HepG2 (cell line): ENCODE measurements around the gene GPC2. TPM values are rescaled to one million over a fixed set of nuclear protein-coding genes. Genes with fewer than 3 reads are reported as not detected.

Experiments used
- CREB1 ChIP-seq, 2 experiments: fragments of 450-650 bp in 1 of 2; IDR thresholded peaks; 2 replicates each; pipeline ENCODE4 v1.6.1; 2016 to 2017; ENCODE audit warnings: control low read depth in 1 of 2, mild to moderate bottlenecking in 1 of 2, missing compliant biosample characterization in 1 of 2, missing genetic modification characterization in 1 of 2
- FOXK2 ChIP-seq: fragments of 450-650 bp; IDR thresholded peaks from 2 replicates; pipeline ENCODE4 v1.6.1; 2016
- GTF3A ChIP-seq: sonication (generic); formaldehyde crosslinking; conservative IDR thresholded peaks from 2 replicates; pipeline ENCODE4 v1.4.0; 2020; ENCODE audit warnings: mild to moderate bottlenecking, missing genetic modification reagents
- SCMH1 ChIP-seq: sonication (generic); formaldehyde crosslinking; IDR thresholded peaks from 2 replicates; pipeline ENCODE4 v1.9.0; 2021; ENCODE audit warnings: missing genetic modification reagents, mild to moderate bottlenecking, borderline replicate concordance
- ZNF674 ChIP-seq: sonication (generic); formaldehyde crosslinking; IDR thresholded peaks from 2 replicates; pipeline ENCODE4 v1.5.0; 2020; ENCODE audit warnings: low read depth, mild to moderate bottlenecking, missing genetic modification reagents
- polyA plus RNA-seq, 8 experiments: library from polyadenylated mRNA; depleted of rRNA in 3 of 8; stranded (reverse) in 7 of 8; unstranded in 1 of 8; fragments of >200 nt; fragmentation: Illumina TruSeq in 4 of 8; extraction: Trizol in 4 of 8; gene quantifications; 2 replicates each; pipeline versions ENCODE4 v1.2.1 to v1.2.3, GENCODE V29; 2011 to 2016; ENCODE audit warnings: low read depth in 4 of 8, missing spikeins in 1 of 8, mixed read lengths in 1 of 8; ENCODE audit not compliant: insufficient read depth in 1 of 8
- total RNA-seq, 5 experiments: library from RNA; depleted of rRNA; stranded (reverse); fragments of >200 nt; fragmentation: Illumina TruSeq; extraction: Trizol; gene quantifications; 2 replicates each; pipeline ENCODE4 v1.2.3, GENCODE V29; 2016; ENCODE audit warnings: low read depth in 1 of 5
- TF ChIP-seq, protein P1 (sequence below): sonication (generic); formaldehyde crosslinking; IDR thresholded peaks from one replicate; pipeline ENCODE4 v1.5.1; 2020; ENCODE audit warnings: mild to moderate bottlenecking, missing genetic modification reagents; ENCODE audit errors: not compliant biosample characterization
- TF ChIP-seq, protein P2 (sequence below): sonication (generic); formaldehyde crosslinking; IDR thresholded peaks from 2 replicates; pipeline ENCODE4 v1.4.0; 2020; ENCODE audit warnings: mild to moderate bottlenecking, low read depth, missing genetic modification reagents
- TF ChIP-seq, protein P3 (sequence below): sonication (generic); formaldehyde crosslinking; IDR thresholded peaks from 2 replicates; pipeline ENCODE4 v1.5.0; 2020; ENCODE audit warnings: missing genetic modification reagents
- TF ChIP-seq, protein P4 (sequence below), 2 experiments: sonication (generic) in 1 of 2; formaldehyde crosslinking in 1 of 2; IDR thresholded peaks; 2 replicates each; pipeline versions ENCODE4 v1.6.1 to v1.9.0; 2014 to 2022; ENCODE audit warnings: antibody characterized with exemption in 1 of 2, borderline replicate concordance in 1 of 2, inconsistent platforms in 1 of 2, low read depth in 1 of 2, missing genetic modification reagents in 1 of 2

The GPC2 gene
- total and polyA plus RNA-seq, 2 of the 13 experiments (the other 11 are each of a cell fraction or from before 2014, with no cell fraction given), result 0.64 to 0.78 TPM

DNA sequence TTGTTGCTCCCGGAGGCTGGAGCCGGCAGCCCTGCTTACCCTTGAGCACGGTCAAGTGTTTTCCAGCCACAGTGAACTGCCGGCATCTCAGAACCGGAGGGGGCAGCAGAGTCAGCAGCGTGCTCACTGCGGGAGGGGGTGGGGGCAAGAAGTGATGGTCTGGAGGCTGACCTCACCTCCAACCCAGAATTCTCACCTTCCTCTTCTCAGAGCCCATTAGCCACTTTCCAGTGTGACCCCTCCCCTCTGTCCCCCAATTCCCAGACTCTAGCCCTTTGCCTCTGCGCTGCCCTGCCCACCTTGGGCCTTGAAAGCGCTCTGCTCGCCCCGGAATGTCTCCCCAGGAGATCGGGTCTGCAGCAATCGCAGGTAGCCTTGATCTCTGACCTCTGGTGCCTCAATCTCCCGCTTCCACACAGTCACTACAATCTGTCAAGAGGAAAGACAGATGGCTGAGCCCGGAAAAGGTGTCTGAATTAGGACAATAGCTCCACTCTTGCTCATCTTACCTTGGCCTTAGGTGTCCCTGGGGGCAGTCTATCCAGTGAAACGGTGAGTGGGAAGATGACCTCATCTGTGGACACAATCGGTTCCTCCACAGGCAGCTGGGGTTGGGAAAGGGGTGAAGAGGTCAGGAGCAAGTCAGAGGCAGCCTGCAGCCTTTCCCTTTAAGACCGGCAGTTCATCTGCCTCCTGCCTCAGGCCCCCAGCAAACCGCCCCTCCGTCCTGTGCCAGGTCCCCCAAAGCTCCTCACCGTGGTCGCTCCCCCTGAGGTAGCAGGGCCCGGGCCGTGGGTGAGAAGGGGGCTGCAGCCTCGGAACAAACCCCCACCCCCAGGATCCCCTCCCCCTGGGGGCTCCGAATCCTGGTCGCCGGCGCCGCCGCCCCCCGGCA, 19.6 kb downstream of the GPC2 start (continued):
- TF ChIP-seq, protein P1, sequence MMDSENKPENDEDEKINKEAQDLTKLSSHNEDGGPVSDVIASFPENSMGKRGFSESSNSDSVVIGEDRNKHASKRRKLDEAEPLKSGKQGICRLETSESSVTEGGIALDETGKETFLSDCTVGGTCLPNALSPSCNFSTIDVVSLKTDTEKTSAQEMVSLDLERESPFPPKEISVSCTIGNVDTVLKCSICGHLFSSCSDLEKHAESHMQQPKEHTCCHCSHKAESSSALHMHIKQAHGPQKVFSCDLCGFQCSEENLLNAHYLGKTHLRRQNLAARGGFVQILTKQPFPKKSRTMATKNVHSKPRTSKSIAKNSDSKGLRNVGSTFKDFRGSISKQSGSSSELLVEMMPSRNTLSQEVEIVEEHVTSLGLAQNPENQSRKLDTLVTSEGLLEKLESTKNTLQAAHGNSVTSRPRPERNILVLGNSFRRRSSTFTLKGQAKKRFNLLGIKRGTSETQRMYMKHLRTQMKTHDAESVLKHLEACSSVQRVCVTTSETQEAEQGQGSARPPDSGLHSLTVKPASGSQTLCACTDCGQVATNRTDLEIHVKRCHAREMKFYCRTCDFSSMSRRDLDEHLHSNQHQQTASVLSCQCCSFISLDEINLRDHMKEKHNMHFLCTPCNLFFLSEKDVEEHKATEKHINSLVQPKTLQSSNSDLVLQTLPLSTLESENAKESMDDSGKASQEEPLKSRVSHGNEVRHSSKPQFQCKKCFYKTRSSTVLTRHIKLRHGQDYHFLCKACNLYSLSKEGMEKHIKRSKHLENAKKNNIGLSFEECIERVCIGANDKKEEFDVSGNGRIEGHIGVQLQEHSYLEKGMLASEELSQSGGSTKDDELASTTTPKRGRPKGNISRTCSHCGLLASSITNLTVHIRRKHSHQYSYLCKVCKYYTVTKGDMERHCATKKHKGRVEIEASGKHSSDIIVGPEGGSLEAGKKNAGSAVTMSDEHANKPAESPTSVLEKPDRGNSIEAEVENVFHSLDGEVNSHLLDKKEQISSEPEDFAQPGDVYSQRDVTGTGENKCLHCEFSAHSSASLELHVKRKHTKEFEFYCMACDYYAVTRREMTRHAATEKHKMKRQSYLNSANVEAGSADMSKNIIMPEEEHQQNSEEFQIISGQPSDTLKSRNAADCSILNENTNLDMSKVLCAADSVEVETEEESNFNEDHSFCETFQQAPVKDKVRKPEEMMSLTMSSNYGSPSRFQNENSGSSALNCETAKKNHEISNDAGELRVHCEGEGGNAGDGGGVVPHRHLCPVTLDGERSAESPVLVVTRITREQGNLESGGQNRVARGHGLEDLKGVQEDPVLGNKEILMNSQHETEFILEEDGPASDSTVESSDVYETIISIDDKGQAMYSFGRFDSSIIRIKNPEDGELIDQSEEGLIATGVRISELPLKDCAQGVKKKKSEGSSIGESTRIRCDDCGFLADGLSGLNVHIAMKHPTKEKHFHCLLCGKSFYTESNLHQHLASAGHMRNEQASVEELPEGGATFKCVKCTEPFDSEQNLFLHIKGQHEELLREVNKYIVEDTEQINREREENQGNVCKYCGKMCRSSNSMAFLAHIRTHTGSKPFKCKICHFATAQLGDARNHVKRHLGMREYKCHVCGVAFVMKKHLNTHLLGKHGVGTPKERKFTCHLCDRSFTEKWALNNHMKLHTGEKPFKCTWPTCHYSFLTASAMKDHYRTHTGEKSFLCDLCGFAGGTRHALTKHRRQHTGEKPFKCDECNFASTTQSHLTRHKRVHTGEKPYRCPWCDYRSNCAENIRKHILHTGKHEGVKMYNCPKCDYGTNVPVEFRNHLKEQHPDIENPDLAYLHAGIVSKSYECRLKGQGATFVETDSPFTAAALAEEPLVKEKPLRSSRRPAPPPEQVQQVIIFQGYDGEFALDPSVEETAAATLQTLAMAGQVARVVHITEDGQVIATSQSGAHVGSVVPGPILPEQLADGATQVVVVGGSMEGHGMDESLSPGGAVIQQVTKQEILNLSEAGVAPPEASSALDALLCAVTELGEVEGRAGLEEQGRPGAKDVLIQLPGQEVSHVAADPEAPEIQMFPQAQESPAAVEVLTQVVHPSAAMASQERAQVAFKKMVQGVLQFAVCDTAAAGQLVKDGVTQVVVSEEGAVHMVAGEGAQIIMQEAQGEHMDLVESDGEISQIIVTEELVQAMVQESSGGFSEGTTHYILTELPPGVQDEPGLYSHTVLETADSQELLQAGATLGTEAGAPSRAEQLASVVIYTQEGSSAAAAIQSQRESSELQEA (CRISPR knock-in tag), result no peak
- TF ChIP-seq CREB1 (IDR thresholded peaks at IDR 0.05) (0 out of 2 replicates have a peak, but pooled peaks have one; percentile 6), CREB1 (CRISPR knock-in tag; IDR thresholded peaks at IDR 0.05) (no peak), ZNF674 (CRISPR knock-in tag) (no peak), GTF3A (CRISPR knock-in tag) (no peak), FOXK2 (no peak), SCMH1 (CRISPR knock-in tag) (no peak)
- TF ChIP-seq, protein P2, sequence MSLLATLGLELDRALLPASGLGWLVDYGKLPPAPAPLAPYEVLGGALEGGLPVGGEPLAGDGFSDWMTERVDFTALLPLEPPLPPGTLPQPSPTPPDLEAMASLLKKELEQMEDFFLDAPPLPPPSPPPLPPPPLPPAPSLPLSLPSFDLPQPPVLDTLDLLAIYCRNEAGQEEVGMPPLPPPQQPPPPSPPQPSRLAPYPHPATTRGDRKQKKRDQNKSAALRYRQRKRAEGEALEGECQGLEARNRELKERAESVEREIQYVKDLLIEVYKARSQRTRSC (CRISPR knock-in tag), result no peak
- TF ChIP-seq, protein P3, sequence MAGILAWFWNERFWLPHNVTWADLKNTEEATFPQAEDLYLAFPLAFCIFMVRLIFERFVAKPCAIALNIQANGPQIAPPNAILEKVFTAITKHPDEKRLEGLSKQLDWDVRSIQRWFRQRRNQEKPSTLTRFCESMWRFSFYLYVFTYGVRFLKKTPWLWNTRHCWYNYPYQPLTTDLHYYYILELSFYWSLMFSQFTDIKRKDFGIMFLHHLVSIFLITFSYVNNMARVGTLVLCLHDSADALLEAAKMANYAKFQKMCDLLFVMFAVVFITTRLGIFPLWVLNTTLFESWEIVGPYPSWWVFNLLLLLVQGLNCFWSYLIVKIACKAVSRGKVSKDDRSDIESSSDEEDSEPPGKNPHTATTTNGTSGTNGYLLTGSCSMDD (CRISPR knock-in tag), result no peak
- TF ChIP-seq, protein P4, sequence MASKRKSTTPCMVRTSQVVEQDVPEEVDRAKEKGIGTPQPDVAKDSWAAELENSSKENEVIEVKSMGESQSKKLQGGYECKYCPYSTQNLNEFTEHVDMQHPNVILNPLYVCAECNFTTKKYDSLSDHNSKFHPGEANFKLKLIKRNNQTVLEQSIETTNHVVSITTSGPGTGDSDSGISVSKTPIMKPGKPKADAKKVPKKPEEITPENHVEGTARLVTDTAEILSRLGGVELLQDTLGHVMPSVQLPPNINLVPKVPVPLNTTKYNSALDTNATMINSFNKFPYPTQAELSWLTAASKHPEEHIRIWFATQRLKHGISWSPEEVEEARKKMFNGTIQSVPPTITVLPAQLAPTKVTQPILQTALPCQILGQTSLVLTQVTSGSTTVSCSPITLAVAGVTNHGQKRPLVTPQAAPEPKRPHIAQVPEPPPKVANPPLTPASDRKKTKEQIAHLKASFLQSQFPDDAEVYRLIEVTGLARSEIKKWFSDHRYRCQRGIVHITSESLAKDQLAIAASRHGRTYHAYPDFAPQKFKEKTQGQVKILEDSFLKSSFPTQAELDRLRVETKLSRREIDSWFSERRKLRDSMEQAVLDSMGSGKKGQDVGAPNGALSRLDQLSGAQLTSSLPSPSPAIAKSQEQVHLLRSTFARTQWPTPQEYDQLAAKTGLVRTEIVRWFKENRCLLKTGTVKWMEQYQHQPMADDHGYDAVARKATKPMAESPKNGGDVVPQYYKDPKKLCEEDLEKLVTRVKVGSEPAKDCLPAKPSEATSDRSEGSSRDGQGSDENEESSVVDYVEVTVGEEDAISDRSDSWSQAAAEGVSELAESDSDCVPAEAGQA (IDR thresholded peaks at IDR 0.05; ENCODE audit: low read depth), result no peak
- TF ChIP-seq, protein P4 (CRISPR knock-in tag; IDR thresholded peaks at IDR 0.05; ENCODE audit: borderline replicate concordance), result no peak
